ENCODE results near the gene SMIM21.

SMIM21 gene

DNA sequence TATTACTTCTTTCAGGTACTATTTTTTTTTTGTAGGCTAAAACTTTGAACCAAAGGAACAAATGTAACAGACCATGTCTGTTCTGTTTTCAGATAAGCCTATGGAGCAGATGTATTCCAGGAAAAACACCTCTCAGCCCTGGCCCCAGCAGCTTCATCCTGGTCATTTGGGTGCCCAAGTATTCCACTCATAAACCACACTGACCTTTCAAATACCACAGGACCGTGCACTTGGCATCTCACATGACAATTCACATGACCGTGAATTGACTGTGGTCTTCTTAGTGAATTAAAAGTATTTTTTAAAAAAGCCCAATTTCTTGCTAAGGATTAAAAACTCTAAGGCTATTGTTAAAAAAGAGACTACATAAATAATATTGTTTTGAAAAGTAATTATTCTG, 50.2 kb downstream of the SMIM21 start:
- DNase-seq (ENCODE audit: low spot score) = no peak

GRCh38 chr18:75376004-75376403, 51.5 kb downstream of the SMIM21 start:
- no peak for DNase-seq (ENCODE audit: low spot score)

DNA sequence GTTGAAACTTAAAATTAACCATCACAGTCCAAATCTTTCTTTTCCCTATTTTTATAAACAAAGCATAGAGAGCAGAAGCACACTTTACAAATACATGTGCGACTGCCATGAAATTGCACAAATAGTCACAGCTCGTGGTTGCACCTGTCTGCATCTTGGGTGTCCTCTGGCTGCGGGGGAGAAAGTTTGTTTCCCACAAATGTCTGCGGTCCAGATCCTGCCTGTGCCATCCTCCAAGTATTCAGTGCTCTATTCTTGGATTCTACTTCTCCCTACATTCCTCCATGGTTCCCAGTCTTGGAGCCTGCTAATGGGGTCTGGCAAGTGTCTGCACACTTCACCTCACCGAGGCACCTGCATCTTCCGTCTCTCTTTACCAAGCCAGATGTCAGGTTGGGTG, 52.2 kb downstream of the SMIM21 start:
- DNase-seq (ENCODE audit: low spot score) = no peak

DNA sequence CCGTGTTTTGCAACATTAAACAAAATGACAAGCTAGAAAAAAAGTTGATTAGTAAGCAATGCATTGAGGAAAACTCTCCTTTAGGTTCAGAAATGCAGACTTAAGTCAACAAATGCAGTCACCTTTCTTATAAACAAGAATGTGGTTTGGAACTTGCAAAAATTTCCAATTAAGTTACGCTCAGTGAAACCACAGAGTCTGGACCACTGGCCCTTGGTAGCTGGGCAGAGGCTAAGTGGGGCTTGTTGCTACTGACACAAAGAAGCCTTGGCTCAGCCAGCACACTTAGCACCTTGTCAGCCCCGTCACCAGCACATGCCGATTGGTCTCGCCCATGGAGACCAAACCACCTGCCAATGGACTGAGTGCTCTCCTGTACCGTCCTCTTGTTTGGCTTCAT, 53.0 kb downstream of the SMIM21 start:
- DNase-seq (ENCODE audit: low spot score) = no peak

DNA sequence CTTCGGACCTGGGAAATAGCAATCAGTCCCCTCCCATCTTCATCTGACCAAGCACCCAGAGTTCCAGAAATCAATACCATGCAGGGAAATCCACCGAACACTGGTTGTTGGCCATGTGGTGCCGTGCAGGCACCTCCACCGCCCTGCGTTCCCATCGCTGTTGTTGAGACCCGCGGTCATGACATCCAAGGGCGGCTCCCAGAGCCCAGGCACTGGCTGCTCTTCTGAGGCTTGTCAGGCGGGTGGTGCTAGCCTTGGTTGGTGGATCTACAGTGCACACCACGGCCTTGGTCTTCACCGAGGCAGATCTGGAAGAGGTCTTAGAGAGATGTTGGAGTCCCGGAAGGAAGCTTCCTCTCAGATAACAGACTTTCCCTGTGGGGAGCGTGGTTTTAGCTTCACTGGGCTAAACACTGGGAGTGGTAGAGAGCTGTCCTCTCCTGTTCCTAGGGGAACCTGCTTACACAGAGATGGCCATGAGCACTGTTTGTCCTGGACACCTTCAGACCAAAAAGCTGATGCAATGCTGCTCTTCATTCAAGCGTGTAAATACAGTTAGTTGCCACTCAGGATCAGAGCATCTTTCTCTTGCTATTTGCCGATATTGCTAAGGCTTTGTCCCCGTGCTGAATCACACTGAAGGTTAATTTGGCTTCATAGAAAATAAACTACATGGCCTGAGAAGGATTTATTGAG, 58.3 kb downstream of the SMIM21 start:
- DNase-seq (ENCODE audit: low spot score) = no peak

GRCh38 chr18:75365837-75366236, 61.7 kb downstream of the SMIM21 start:
- no peak for DNase-seq (ENCODE audit: low spot score)

GRCh38 chr18:75365254-75365629, 62.3 kb downstream of the SMIM21 start:
- DNase-seq (ENCODE audit: low spot score) = no peak

- DNase-seq (ENCODE audit: low spot score) = no peak
Observed at GRCh38 chr18:75364512-75365253, 62.8 kb downstream of the SMIM21 start.

DNA sequence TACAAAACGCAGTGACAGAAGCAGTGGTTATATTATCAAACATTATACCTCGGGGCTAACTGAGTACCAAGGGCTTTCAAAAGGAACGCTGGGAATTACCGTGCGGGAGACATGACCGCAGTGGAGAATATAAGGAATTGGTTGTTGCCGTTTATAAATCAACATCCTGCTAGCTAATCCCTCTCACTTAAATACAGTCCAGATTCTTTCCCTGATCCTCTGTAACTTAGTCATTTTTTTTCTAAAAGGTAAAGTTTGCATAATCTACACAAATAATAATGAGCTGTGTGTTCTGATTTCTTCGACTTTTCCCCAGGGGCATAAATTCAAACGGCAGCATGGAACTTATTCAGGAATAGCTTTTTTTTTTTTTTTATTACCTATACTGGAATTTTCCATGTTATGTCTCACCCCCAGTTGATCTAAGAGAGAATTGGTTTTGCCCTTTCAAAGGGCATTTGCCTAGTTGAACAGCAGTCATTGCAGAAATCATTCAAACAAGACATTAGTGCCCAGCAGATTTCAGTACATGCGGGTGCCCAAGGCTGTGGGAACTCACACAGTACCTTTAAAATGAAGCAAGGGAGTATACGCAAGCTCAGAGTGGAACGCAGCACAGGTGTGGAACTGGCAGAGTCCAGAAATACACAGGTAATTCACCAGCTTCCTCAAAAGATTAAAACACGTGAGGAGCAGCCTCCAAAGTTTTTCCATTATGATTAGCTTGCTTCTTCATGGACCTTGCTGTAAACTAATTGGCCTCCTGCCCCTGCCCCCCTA, 63.9 kb downstream of the SMIM21 start:
- DNase-seq (ENCODE audit: low spot score) = no peak

- no peak for DNase-seq (ENCODE audit: low spot score)
Observed at GRCh38 chr18:75362435-75362834, 65.1 kb downstream of the SMIM21 start.

GRCh38 chr18:75360941-75361340, 66.6 kb downstream of the SMIM21 start:
- no peak for DNase-seq (ENCODE audit: low spot score)

GRCh38 chr18:75360215-75360614, 67.3 kb downstream of the SMIM21 start:
- DNase-seq (ENCODE audit: low spot score) = no peak

Data from kidney capillary endothelial cell (primary cell).